GM19395 (cell line): Measurements from ENCODE around the gene MED8.

Experiments used
- ATAC-seq: cut with Tn5 transposase; IDR thresholded peaks from one replicate; pipeline ENCODE4 v1.9.1; 2021; ENCODE audit warnings: mild to moderate bottlenecking, moderate library complexity; ENCODE audit not compliant: unreplicated experiment

MED8 gene

GRCh38 chr1:43338001-43338400 lies 51.6 kb downstream of the MED8 start:
- no peak for ATAC-seq

GRCh38 chr1:43337588-43337987 lies 52.0 kb downstream of the MED8 start, which contains the start of gene MPL:
Gene MPL (plus strand): TSS chr1:43337818. CDS start chr1:43337849, 31 bp downstream.
- ATAC-seq: no peak

- no peak for ATAC-seq
Measured at GRCh38 chr1:43334453-43335205, 55.0 kb downstream of the MED8 start.
